Gastroesophageal sphincter (tissue), 4 donors: ENCODE measurements around the gene LIN28B. TPM values are rescaled to one million over a fixed set of nuclear protein-coding genes. Genes with fewer than 3 reads are reported as not detected.

Experiments used
- ATAC-seq: fragments of 150-250 bp; one replicate; pipeline ENCODE4 v1.9.1; 2016; ENCODE audit warnings: mild to moderate bottlenecking, moderate library complexity
- H3K27ac ChIP-seq, 4 donors: fragments of 200-600 bp; sonication (generic) in 3 of 4; 1 replicate in 3 of 4; 2 replicates in 1 of 4; pipeline ENCODE4 v1.5.1; 2016 to 2019
- H3K27me3 ChIP-seq: fragments of 200-600 bp; sonication (generic); one replicate; pipeline ENCODE4 v1.5.1; 2019
- H3K36me3 ChIP-seq, 2 donors: fragments of 200-600 bp; sonication (generic); one replicate each; pipeline ENCODE4 v1.5.1; 2019; ENCODE audit warnings: control low read depth in 1 of 2
- H3K4me1 ChIP-seq, 3 donors: fragments of 200-600 bp; sonication (generic); 1 replicate in 2 of 3; 2 replicates in 1 of 3; pipeline ENCODE4 v1.5.1; 2016 to 2019; ENCODE audit warnings: control low read depth in 2 of 3
- H3K4me3 ChIP-seq, 2 donors: fragments of 200-600 bp; sonication (generic); one replicate each; pipeline ENCODE4 v1.5.1; 2019; ENCODE audit warnings: mild to moderate bottlenecking in 1 of 2, moderate library complexity in 1 of 2
- H3K9me3 ChIP-seq, 3 donors: fragments of 200-600 bp; sonication (generic); one replicate each; pipeline ENCODE4 v1.5.1; 2017 to 2019; ENCODE audit warnings: control low read depth in 2 of 3
- CTCF ChIP-seq, 4 experiments: fragments of 200-600 bp in 2 of 4; fragments of 450-650 bp in 2 of 4; sonication (generic) in 1 of 4; IDR thresholded peaks; one replicate each; pipeline ENCODE4 v1.5.1; 2017 to 2019; ENCODE audit warnings: antibody characterized with exemption in 4 of 4, mild to moderate bottlenecking in 2 of 4, moderate library complexity in 2 of 4
- EP300 ChIP-seq: sonication (generic); formaldehyde crosslinking; IDR thresholded peaks from one replicate; pipeline ENCODE4 v1.6.1; 2017; ENCODE audit warnings: antibody characterized with exemption, mild to moderate bottlenecking
- POLR2A ChIP-seq, 2 donors: fragments of 450-650 bp; IDR thresholded peaks; one replicate each; pipeline ENCODE4 v1.6.1; 2017; ENCODE audit warnings: antibody characterized with exemption in 2 of 2, mild to moderate bottlenecking in 2 of 2, moderate library complexity in 1 of 2
- POLR2AphosphoS5 ChIP-seq: sonication (generic); formaldehyde crosslinking; IDR thresholded peaks from one replicate; pipeline ENCODE4 v1.6.1; 2017; ENCODE audit warnings: antibody characterized with exemption
- WGBS, 2 donors: methylation state at CpG; one replicate each; pipeline ENCODE4 v1.1.5; 2018; ENCODE audit warnings: low coverage in 1 of 2; 5-methylcytosine and 5-hydroxymethylcytosine counted together
- total RNA-seq, 4 donors: library from RNA; depleted of rRNA; stranded (reverse); fragments of >200 nt; gene quantifications; one replicate each; pipeline ENCODE4 v1.1.0, GENCODE V29; 2016

Gene LIN28B
- total RNA-seq, 4 donors from 2014 or later: not detected

- H3K36me3 ChIP-seq: peaks cover 0 to 52% of the 10 kb centered on the region in 2 donors
- ATAC-seq: no peak
- no peak overlapping the region for H3K4me3 ChIP-seq
- WGBS, 2 donors: 86 to 100% methylated on average over 1 to 2 of the region's 2 CpGs
- no peaks in the 10 kb centered on the region for H3K27me3 ChIP-seq
- no peak overlapping the region for H3K27ac ChIP-seq
- H3K9me3 ChIP-seq: no peaks in the 10 kb centered on the region
- TF ChIP-seq EP300 (no peak), CTCF (IDR thresholded peaks at IDR 0.05) (no peak), POLR2AphosphoS5 (no peak), POLR2A (IDR thresholded peaks at IDR 0.05) (no peak)
- no peaks in the 10 kb centered on the region for H3K4me1 ChIP-seq
Observed at GRCh38 chr6:105111871-105112270, 155.0 kb downstream of the LIN28B start.

- Histone ChIP-seq H3K9me3 (no peaks in the 10 kb centered on the region), H3K4me3 (no peak overlapping the region), H3K27ac (no peak overlapping the region), H3K36me3 (peaks cover 0 to 59% of the 10 kb centered on the region in 2 donors), H3K4me1 (no peaks in the 10 kb centered on the region), H3K27me3 (no peaks in the 10 kb centered on the region)
- no peak for ATAC-seq
- TF ChIP-seq EP300 (no peak), CTCF (IDR thresholded peaks at IDR 0.05) (no peak), POLR2AphosphoS5 (no peak), POLR2A (IDR thresholded peaks at IDR 0.05) (no peak)
- WGBS, 2 donors: 87 to 100% methylated on average over 1 of the region's 1 CpG
Observed at GRCh38 chr6:105112577-105112976, 155.7 kb downstream of the LIN28B start.

- TF ChIP-seq CTCF (IDR thresholded peaks at IDR 0.05) (no peak), EP300 (no peak), POLR2A (IDR thresholded peaks at IDR 0.05) (no peak), POLR2AphosphoS5 (no peak)
- Histone ChIP-seq H3K4me1 (no peaks in the 10 kb centered on the region), H3K36me3 (peaks cover 0 to 61% of the 10 kb centered on the region in 2 donors), H3K9me3 (no peaks in the 10 kb centered on the region), H3K27me3 (no peaks in the 10 kb centered on the region), H3K4me3 (no peak overlapping the region), H3K27ac (no peak overlapping the region)
- WGBS, 2 donors: 54 to 60% methylated on average over 1 to 5 of the region's 6 CpGs
- no peak for ATAC-seq
Observed at GRCh38 chr6:105113422-105113821, 156.5 kb downstream of the LIN28B start.

- no peak for ATAC-seq
- no peak overlapping the region for H3K27ac ChIP-seq
- H3K9me3 ChIP-seq: no peaks in the 10 kb centered on the region
- H3K27me3 ChIP-seq: no peaks in the 10 kb centered on the region
- TF ChIP-seq POLR2AphosphoS5 (no peak), CTCF (IDR thresholded peaks at IDR 0.05) (no peak), POLR2A (IDR thresholded peaks at IDR 0.05) (no peak), EP300 (no peak)
- H3K4me3 ChIP-seq: no peak overlapping the region
- no peaks in the 10 kb centered on the region for H3K4me1 ChIP-seq
- H3K36me3 ChIP-seq: peaks cover 0 to 66% of the 10 kb centered on the region in 2 donors
- WGBS, 2 donors: 80 to 87% methylated on average over 5 of the region's 5 CpGs
Observed at GRCh38 chr6:105116150-105116549, 159.2 kb downstream of the LIN28B start.

- 74 to 88% methylated on average over 5 of the region's 5 CpGs for WGBS, 2 donors
Observed at GRCh38 chr6:105120570-105120969, 163.7 kb downstream of the LIN28B start.

More at GRCh38 chr6:105120570-105120969, 163.7 kb downstream of the LIN28B start:
- Histone ChIP-seq H3K27me3 (no peaks in the 10 kb centered on the region), H3K9me3 (no peaks in the 10 kb centered on the region), H3K27ac (no peak overlapping the region), H3K4me1 (no peaks in the 10 kb centered on the region), H3K36me3 (peaks cover 0 to 84% of the 10 kb centered on the region in 2 donors), H3K4me3 (no peak overlapping the region)
- no peak for ATAC-seq
- no peak for TF ChIP-seq EP300
- no peak for TF ChIP-seq POLR2AphosphoS5
- no peak for TF ChIP-seq POLR2A (IDR thresholded peaks at IDR 0.05)
- no peak for TF ChIP-seq CTCF (IDR thresholded peaks at IDR 0.05)
